NT2/D1 (cell line): Measurements from ENCODE around the gene LRRC3.

Source experiments
- SUZ12 ChIP-seq: IDR thresholded peaks from 2 replicates; pipeline ENCODE4 v1.6.1; 2011; ENCODE audit not compliant: insufficient read length, insufficient read depth; ENCODE audit errors: extremely low read depth
- YY1 ChIP-seq: IDR thresholded peaks from 2 replicates; pipeline ENCODE4 v1.6.1; 2011; ENCODE audit not compliant: insufficient read length, insufficient read depth

DNA sequence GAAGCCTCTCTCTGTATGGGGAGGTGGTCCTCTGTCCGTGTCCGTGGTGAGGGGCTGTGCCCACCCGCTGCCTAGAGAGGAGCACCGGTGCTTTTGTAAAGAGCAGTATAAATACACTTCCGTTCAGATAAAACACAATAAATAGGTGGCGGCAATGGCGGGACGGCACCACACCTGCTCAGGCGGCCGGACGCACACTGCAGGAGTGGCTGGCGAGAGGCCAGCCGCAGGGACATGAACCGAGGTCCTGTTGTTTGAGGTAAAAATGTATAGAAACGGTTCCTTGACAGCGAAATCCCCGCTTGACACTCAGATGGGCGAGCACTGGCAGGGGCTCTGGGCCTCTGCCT, 43.9 kb downstream of the LRRC3 start:
- TF ChIP-seq SUZ12 (no peak), YY1 (no peak)
